ENCODE data around the gene C14orf180.

DNA sequence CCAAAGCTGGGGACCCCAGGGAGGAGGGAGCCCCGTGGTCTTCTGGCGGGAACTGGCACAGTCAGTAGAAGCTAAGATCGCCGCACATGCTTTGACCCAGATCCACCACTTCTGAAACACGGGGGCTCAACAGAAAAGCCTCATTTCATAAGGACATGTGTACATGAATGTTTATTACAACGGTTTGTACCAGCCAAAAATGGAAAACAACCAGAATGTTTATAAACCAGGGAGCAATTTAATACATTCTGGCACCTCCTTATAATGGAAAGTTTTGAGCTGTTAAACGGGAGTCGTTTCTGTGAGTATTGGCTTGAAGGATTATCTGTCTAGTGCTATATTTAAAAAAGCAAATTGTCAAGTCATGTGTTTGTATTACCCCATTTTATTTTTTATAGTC, 32.3 kb downstream of the C14orf180 start:
- TF ChIP-seq, protein P1, sequence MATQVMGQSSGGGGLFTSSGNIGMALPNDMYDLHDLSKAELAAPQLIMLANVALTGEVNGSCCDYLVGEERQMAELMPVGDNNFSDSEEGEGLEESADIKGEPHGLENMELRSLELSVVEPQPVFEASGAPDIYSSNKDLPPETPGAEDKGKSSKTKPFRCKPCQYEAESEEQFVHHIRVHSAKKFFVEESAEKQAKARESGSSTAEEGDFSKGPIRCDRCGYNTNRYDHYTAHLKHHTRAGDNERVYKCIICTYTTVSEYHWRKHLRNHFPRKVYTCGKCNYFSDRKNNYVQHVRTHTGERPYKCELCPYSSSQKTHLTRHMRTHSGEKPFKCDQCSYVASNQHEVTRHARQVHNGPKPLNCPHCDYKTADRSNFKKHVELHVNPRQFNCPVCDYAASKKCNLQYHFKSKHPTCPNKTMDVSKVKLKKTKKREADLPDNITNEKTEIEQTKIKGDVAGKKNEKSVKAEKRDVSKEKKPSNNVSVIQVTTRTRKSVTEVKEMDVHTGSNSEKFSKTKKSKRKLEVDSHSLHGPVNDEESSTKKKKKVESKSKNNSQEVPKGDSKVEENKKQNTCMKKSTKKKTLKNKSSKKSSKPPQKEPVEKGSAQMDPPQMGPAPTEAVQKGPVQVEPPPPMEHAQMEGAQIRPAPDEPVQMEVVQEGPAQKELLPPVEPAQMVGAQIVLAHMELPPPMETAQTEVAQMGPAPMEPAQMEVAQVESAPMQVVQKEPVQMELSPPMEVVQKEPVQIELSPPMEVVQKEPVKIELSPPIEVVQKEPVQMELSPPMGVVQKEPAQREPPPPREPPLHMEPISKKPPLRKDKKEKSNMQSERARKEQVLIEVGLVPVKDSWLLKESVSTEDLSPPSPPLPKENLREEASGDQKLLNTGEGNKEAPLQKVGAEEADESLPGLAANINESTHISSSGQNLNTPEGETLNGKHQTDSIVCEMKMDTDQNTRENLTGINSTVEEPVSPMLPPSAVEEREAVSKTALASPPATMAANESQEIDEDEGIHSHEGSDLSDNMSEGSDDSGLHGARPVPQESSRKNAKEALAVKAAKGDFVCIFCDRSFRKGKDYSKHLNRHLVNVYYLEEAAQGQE (tag by site-specific recombination; IDR thresholded peaks at IDR 0.05), result no peak
- TF ChIP-seq CTCF (tag by site-specific recombination; IDR thresholded peaks at IDR 0.05) (no peak), ZBTB21 (tag by site-specific recombination; IDR thresholded peaks at IDR 0.05) (no peak), KLF9 (tag by site-specific recombination; IDR thresholded peaks at IDR 0.05; ENCODE audit: low read depth) (no peak), YY1 (tag by site-specific recombination; IDR thresholded peaks at IDR 0.05) (no peak), ZNF423 (tag by site-specific recombination; IDR thresholded peaks at IDR 0.05) (no peak), ZNF530 (tag by site-specific recombination; IDR thresholded peaks at IDR 0.05; ENCODE audit: low read depth) (no peak), PRDM1 (tag by site-specific recombination; IDR thresholded peaks at IDR 0.05) (no peak), ZNF211 (tag by site-specific recombination; IDR thresholded peaks at IDR 0.05; ENCODE audit: low read depth) (no peak), ZNF548 (tag by site-specific recombination; IDR thresholded peaks at IDR 0.05) (no peak), ZSCAN23 (tag by site-specific recombination; IDR thresholded peaks at IDR 0.05) (no peak)
- TF ChIP-seq, protein P2, sequence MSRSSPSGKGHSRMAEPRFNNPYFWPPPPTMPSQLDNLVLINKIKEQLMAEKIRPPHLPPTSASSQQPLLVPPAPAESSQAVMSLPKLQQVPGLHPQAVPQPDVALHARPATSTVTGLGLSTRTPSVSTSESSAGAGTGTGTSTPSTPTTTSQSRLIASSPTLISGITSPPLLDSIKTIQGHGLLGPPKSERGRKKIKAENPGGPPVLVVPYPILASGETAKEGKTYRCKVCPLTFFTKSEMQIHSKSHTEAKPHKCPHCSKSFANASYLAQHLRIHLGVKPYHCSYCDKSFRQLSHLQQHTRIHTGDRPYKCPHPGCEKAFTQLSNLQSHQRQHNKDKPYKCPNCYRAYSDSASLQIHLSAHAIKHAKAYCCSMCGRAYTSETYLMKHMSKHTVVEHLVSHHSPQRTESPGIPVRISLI (tag by site-specific recombination; IDR thresholded peaks at IDR 0.05), result no peak
- TF ChIP-seq, protein P3, sequence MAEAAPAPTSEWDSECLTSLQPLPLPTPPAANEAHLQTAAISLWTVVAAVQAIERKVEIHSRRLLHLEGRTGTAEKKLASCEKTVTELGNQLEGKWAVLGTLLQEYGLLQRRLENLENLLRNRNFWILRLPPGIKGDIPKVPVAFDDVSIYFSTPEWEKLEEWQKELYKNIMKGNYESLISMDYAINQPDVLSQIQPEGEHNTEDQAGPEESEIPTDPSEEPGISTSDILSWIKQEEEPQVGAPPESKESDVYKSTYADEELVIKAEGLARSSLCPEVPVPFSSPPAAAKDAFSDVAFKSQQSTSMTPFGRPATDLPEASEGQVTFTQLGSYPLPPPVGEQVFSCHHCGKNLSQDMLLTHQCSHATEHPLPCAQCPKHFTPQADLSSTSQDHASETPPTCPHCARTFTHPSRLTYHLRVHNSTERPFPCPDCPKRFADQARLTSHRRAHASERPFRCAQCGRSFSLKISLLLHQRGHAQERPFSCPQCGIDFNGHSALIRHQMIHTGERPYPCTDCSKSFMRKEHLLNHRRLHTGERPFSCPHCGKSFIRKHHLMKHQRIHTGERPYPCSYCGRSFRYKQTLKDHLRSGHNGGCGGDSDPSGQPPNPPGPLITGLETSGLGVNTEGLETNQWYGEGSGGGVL (tag by site-specific recombination; IDR thresholded peaks at IDR 0.05), result no peak
